AG09319 (cell line): ENCODE results near the gene ENPEP.

Source experiments
- DNase-seq: peaks from one replicate; pipeline ENCODE4 v3.0.0-alpha.2; 2010; ENCODE audit warnings: low read depth; ENCODE audit errors: extremely low read depth
- TF ChIP-seq, protein P1 (sequence below): IDR thresholded peaks from 2 replicates; pipeline ENCODE4 v1.5.1; 2011; ENCODE audit warnings: low read depth, mild to moderate bottlenecking, inconsistent platforms, low read length, moderate library complexity

The ENPEP gene

DNA sequence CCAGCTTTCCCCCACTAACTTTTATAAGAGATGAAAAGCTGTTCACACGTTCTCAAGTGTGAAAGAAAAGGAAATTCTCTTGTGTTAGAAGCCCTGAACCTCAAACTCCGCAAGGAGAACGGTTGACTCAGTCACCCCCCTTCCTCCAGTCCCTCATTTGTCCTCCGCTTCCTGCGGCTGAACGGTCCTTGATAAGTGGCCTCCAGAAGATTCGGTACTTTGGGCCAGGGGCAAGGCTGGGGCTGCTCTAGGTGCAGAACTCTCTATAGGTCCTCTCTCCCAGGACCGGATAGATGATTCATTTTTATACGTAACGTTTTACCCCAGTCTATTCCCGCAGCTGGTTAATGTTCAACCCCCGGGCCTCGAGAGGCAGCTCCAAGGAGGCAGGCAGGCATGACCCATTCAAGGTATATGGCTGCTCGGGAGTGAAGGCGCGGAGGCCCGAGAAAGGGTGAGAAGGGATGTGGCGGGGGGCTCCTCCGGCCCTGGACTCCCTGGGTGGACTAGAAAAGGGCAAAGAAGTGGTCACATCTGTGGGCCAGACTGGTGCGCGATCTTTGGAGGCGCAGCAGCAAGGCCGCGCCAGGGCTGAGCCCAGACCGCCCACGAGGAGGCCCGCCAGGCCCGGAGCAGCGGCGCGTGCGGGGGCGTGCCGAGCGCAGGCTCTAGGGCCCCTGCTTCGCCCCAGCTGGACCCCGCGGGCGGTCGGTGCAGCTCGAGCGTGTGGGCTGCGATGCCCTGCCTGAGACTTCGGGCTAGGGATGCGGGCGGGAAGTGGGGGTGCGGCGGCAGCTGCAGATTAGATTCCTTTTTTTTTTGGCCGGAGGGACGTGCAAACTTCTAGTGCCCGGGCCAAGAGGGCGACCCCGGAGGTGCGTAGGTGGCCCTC lies 135.2 kb downstream of the ENPEP start:
- TF ChIP-seq, protein P1, sequence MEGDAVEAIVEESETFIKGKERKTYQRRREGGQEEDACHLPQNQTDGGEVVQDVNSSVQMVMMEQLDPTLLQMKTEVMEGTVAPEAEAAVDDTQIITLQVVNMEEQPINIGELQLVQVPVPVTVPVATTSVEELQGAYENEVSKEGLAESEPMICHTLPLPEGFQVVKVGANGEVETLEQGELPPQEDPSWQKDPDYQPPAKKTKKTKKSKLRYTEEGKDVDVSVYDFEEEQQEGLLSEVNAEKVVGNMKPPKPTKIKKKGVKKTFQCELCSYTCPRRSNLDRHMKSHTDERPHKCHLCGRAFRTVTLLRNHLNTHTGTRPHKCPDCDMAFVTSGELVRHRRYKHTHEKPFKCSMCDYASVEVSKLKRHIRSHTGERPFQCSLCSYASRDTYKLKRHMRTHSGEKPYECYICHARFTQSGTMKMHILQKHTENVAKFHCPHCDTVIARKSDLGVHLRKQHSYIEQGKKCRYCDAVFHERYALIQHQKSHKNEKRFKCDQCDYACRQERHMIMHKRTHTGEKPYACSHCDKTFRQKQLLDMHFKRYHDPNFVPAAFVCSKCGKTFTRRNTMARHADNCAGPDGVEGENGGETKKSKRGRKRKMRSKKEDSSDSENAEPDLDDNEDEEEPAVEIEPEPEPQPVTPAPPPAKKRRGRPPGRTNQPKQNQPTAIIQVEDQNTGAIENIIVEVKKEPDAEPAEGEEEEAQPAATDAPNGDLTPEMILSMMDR = no peak

DNA sequence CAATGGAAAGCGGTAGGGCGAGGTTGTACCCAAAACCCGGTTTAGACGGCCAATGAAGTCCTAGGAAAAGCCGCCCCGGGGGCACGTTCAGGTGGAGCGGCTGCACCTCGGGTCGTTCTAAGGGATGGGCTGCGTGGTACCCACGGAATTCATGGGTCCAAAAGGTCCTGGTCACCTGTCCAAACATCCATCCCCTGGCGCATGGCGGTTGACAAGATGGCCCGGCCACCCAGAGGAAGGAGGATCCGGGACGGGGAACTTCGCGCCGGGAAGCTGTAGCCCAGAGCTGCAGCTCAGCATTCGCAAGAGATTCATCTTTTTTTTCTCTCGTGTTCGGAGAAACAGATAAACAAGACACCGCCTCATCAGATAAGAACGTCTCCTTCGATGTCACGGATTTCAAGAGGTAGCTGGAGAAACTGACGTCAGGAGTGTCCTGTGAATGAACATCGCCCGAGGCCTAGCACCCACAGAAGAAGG lies 136.1 kb downstream of the ENPEP start:
- DNase-seq = no peak
- TF ChIP-seq, protein P1 = no peak

More for the DNA sequence above, 135.2 kb downstream of the ENPEP start:
- DNase-seq = no peak

DNA sequence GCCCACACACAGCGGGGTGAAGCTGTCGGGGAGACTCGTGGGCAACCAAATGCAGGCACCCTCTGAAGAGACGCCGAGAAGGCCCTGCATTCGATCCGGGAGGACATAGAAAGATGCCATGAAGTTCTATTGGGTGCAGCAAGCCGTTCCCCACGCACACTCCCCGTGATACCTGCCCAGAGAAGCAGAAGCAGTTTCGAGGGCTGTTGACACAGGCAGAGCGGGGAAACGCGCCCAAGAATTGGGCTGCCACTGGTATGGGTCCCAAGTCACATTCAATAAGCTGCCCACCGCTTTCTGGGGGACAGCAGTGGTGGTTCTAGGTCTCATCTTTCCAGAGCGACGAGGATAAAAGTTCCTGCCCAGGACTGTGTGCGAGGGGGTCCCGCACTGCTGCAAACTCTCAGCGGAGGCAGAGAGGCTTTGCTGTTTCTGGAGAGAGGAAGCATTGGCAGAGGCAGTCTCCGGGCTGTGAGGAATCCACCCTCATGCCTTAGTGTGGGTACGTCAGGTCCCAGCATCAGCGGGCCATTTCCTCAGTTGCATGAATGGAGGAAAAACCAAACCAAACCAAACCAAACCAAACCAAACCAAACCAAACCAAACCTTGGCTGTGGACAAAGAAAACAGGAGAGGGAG lies 136.8 kb downstream of the ENPEP start:
- DNase-seq = no peak
- TF ChIP-seq, protein P1 = no peak

DNA sequence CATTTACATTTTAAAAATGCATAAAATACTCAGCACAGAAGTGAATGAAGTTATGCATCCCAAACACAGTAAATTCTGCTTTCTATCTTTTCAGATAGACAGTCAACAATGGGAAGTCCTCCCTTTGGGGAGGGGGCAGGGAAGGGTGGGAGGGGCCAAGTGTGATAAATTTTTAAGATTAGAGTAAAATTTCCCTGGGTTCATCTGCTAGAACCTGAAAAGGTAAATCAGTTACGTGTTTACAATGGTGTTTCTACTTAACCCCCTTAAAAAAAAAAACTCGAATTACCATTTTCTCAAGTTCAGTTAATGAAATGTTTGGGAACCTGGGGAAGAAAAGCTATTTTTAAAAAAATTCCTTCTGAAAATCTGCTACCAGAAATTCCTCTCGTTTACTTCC lies 137.8 kb downstream of the ENPEP start:
- no peak for DNase-seq
- TF ChIP-seq, protein P1 = no peak

DNA sequence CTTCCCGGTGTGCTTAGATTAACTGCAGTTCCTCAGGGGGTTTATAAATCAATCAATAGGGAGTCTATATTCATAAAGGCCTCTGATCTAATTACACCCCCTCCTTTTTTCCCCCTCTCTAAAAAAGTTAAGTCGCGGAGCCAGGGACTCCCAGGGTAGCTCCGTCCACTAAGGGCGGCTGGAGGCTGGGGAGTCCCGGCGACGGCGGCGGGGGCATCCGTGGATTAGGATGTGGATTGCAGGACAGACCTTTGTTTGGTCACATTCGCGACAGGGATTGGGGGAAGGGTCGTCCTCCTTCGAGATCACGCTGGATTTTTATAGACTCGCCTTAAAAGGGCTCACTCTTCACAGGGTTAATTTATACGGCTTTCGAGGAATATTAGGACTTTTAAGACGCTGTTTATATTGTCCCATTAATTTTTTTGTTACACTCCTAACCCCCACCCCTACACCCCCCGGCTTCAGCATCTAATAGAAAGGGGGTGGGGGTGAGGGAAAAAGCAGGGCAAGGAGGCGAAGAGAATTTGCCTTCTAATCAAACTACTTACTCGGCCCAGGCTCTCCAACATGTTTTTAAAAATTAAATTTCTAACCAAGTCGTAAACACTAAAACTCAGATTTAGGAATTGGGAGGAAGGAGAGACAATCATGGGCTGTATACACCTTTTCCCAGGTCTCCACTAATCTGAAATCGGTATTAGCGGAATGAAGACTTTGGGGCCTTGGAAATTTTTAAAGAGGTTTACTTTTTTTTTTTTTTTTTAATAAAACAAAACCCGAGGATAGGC lies 138.4 kb downstream of the ENPEP start:
- no peak for DNase-seq
- TF ChIP-seq, protein P1 = no peak
